Stomach (tissue), 9 donors: ENCODE results near the gene TRIM2. TPM values are rescaled to one million over a fixed set of nuclear protein-coding genes. Genes with fewer than 3 reads are reported as not detected.
A peak's percentile ranks its signal among the peaks of the same experiment; 100 is the strongest.

Experiments used
- DNase-seq, 2 donors: peaks; one replicate each; pipeline versions ENCODE4 v3.0.0 to v3.0.0-alpha.2; 2013 to 2019
- H3K27ac ChIP-seq, 5 donors: fragments of 200-600 bp in 4 of 5; sonication (generic) in 4 of 5; one replicate each; pipeline ENCODE4 v1.5.1; 2013 to 2019; ENCODE audit warnings: mild to moderate bottlenecking in 1 of 5, moderate library complexity in 1 of 5
- H3K27me3 ChIP-seq, 3 donors: fragments of 200-600 bp; sonication (generic); one replicate each; pipeline ENCODE4 v1.5.1; 2017 to 2019; ENCODE audit warnings: mixed run types in 1 of 3
- H3K36me3 ChIP-seq, 4 donors: fragments of 200-600 bp; sonication (generic); 1 replicate in 3 of 4; 2 replicates in 1 of 4; pipeline ENCODE4 v1.5.1; 2016 to 2019
- H3K4me1 ChIP-seq, 4 donors: fragments of 200-600 bp; sonication (generic); one replicate each; pipeline ENCODE4 v1.5.1; 2016 to 2019
- H3K4me3 ChIP-seq, 4 donors: fragments of 200-600 bp; sonication (generic) in 3 of 4; one replicate each; pipeline ENCODE4 v1.5.1; 2016 to 2019; ENCODE audit warnings: mild to moderate bottlenecking in 1 of 4
- H3K9me3 ChIP-seq, 4 donors: fragments of 200-600 bp; sonication (generic); one replicate each; pipeline ENCODE4 v1.5.1; 2016 to 2019
- CTCF ChIP-seq, 7 experiments: fragments of 450-650 bp in 4 of 7; fragments of 200-600 bp in 3 of 7; sonication (generic) in 3 of 7; IDR thresholded peaks; one replicate each; pipeline ENCODE4 v1.5.1; 2016 to 2019; ENCODE audit warnings: antibody characterized with exemption in 7 of 7, control low read depth in 2 of 7, mild to moderate bottlenecking in 1 of 7
- EP300 ChIP-seq: sonication (generic); formaldehyde crosslinking; IDR thresholded peaks from one replicate; pipeline ENCODE4 v1.6.1; 2017; ENCODE audit warnings: antibody characterized with exemption
- POLR2A ChIP-seq, 4 donors: fragments of 450-650 bp; IDR thresholded peaks; one replicate each; pipeline ENCODE4 v1.6.1; 2016; ENCODE audit warnings: antibody characterized with exemption in 4 of 4, control low read depth in 2 of 4, mild to moderate bottlenecking in 1 of 4, moderate library complexity in 1 of 4
- POLR2AphosphoS5 ChIP-seq, 3 donors: sonication (generic); formaldehyde crosslinking; IDR thresholded peaks; one replicate each; pipeline ENCODE4 v1.6.1; 2016; ENCODE audit warnings: antibody characterized with exemption in 3 of 3
- WGBS, 5 donors: extraction: QIAGEN DNeasy Blood & Tissue Kit in 3 of 5; methylation state at CpG; one replicate each; pipeline versions ENCODE4 v1.1.5 to v1.1.7; 2013 to 2018; 5-methylcytosine and 5-hydroxymethylcytosine counted together
- intact Hi-C: fragments of 100-400 bp; cut with DNase I; formaldehyde crosslinking; loops from one replicate; pipeline ENCODE4 v1.15.1; 2023; ENCODE audit warnings: low total_unique reads
- polyA plus RNA-seq, 3 donors: library from polyadenylated mRNA; stranded (reverse); fragments of 200-250 nt; gene quantifications; one replicate each; pipeline ENCODE4 v1.2.3, GENCODE V29; 2013
- total RNA-seq, 5 donors: library from RNA; depleted of rRNA; stranded (reverse); fragments of >200 nt; gene quantifications; one replicate each; pipeline versions ENCODE4 v1.1.0 to v1.2.3, GENCODE V29; 2014 to 2016
- donor health status: healthy with polysubstance abuse.
- donor health status: Bipolar disorder and iron deficiency.
- donor health status: healthy.

Gene TRIM2
- total and polyA plus RNA-seq, 8 donors, result 11.2 to 327 (median 53.8) TPM

- WGBS, 5 donors, result 54 to 64% (median 57%) methylated on average over 4 of the region's 4 CpGs
- no peaks in the 10 kb centered on the region for H3K27me3 ChIP-seq
- H3K4me3 ChIP-seq, result no peak overlapping the region
- H3K27ac ChIP-seq, result no peak overlapping the region
- DNase-seq, result no peak
- intact Hi-C loops, result no loop called here
- no peak for TF ChIP-seq POLR2A (IDR thresholded peaks at IDR 0.05)
- TF ChIP-seq CTCF (IDR thresholded peaks at IDR 0.05), result no peak
- TF ChIP-seq POLR2AphosphoS5 (IDR thresholded peaks at IDR 0.05), result no peak
- no peak for TF ChIP-seq EP300
- H3K9me3 ChIP-seq, result peaks cover 0 to 10% (median 6%) of the 10 kb centered on the region in 4 donors
- H3K36me3 ChIP-seq, result peaks cover 0 to 4% (median 0%) of the 10 kb centered on the region in 4 donors
- H3K4me1 ChIP-seq, result peaks cover 5 to 44% (median 22%) of the 10 kb centered on the region in 4 donors
These were observed 54.5 kb downstream of the TRIM2 start for GRCh38 chr4:153258750-153259149.

- Histone ChIP-seq H3K4me1 (peaks cover 5 to 44% (median 22%) of the 10 kb centered on the region in 4 donors), H3K27me3 (no peaks in the 10 kb centered on the region), H3K9me3 (peaks cover 0 to 10% (median 6%) of the 10 kb centered on the region in 4 donors), H3K4me3 (no peak overlapping the region), H3K36me3 (peaks cover 0 to 4% (median 0%) of the 10 kb centered on the region in 4 donors), H3K27ac (peak overlapping the region in 2 of 5 donors; percentile 24 to 50)
- no peak for DNase-seq
- intact Hi-C loops, result no loop called here
- 58 to 71% (median 69%) methylated on average over 4 of the region's 4 CpGs for WGBS, 5 donors
- no peak for TF ChIP-seq POLR2A (IDR thresholded peaks at IDR 0.05)
These were observed 55.4 kb downstream of the TRIM2 start for GRCh38 chr4:153259661-153260060.

DNA sequence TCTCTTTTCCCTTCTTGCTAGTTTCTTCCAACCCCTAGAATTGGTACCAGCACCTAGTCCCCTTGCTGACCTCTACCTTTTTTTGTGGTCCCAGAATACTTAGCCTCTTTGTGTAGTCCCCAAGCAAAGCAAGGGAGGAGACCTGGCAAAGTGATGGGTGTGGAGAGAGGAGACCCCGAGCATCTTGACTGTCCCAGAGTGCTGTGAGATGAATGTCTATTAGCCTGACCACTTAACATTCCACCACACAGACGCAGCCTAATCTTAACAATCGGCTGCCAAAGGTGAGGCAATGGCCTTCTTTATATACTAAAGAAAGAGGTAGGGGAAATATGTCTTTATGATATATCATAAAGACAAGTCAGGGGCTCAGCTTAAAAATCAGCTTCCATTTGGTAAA is 55.9 kb downstream of the TRIM2 start:
- Histone ChIP-seq H3K4me3 (no peak overlapping the region), H3K27ac (peak overlapping the region in 2 of 5 donors; percentile 24 to 50), H3K4me1 (peaks cover 5 to 44% (median 22%) of the 10 kb centered on the region in 4 donors), H3K36me3 (peaks cover 0 to 3% (median 0%) of the 10 kb centered on the region in 4 donors), H3K27me3 (no peaks in the 10 kb centered on the region), H3K9me3 (peaks cover 0 to 10% (median 6%) of the 10 kb centered on the region in 4 donors)
- DNase-seq, result no peak
- intact Hi-C loops, result no loop called here
- WGBS, 5 donors, result 57 to 70% (median 58%) methylated on average over 3 of the region's 3 CpGs
- no peak for TF ChIP-seq EP300
- TF ChIP-seq POLR2A (IDR thresholded peaks at IDR 0.05), result no peak
- no peak for TF ChIP-seq CTCF (IDR thresholded peaks at IDR 0.05)
- no peak for TF ChIP-seq POLR2AphosphoS5 (IDR thresholded peaks at IDR 0.05)

- H3K27ac ChIP-seq, result peak overlapping the region in 2 of 5 donors; percentile 16 to 50
- no peaks in the 10 kb centered on the region for H3K27me3 ChIP-seq
- intact Hi-C loops, result no loop called here
- DNase-seq, result no peak
- 64 to 83% (median 67%) methylated on average over 3 of the region's 3 CpGs for WGBS, 5 donors
- H3K9me3 ChIP-seq, result peaks cover 0 to 10% (median 6%) of the 10 kb centered on the region in 4 donors
- no peak overlapping the region for H3K4me3 ChIP-seq
- H3K4me1 ChIP-seq, result peaks cover 5 to 49% (median 22%) of the 10 kb centered on the region in 4 donors
- TF ChIP-seq POLR2A (IDR thresholded peaks at IDR 0.05) (no peak), POLR2AphosphoS5 (IDR thresholded peaks at IDR 0.05) (no peak), EP300 (no peak), CTCF (IDR thresholded peaks at IDR 0.05) (no peak)
- H3K36me3 ChIP-seq, result no peaks in the 10 kb centered on the region
These were observed 56.5 kb downstream of the TRIM2 start for GRCh38 chr4:153260553-153261300.

DNA sequence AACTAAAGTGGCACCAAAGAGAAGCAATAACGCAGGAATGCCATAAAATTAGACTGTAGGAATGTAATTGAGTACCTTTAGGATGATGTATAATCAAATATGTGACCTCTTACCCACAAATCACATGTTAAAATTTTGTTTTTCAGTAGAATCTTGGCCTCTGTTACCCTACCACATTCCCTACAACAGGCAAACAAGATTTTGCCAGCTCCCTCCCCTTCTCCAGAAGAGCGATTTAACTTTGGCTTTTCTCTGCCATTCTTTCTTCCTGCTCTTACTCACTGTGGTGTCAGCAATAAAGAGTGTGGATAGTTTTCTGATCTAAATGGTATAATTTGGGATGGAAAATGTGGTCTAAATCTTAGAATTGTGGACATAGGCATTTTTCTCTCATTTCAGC is 57.2 kb downstream of the TRIM2 start:
- Histone ChIP-seq H3K27ac (peak overlapping the region in 1 of 5 donors; percentile 16), H3K9me3 (peaks cover 0 to 10% (median 6%) of the 10 kb centered on the region in 4 donors), H3K4me1 (peaks cover 5 to 54% (median 23%) of the 10 kb centered on the region in 4 donors), H3K4me3 (no peak overlapping the region), H3K27me3 (no peaks in the 10 kb centered on the region), H3K36me3 (no peaks in the 10 kb centered on the region)
- 85 to 98% (median 93%) methylated on average over 2 of the region's 2 CpGs for WGBS, 5 donors
- intact Hi-C loops, result no loop called here
- no peak for TF ChIP-seq EP300
- TF ChIP-seq POLR2A (IDR thresholded peaks at IDR 0.05), result no peak
- TF ChIP-seq CTCF (IDR thresholded peaks at IDR 0.05), result no peak
- no peak for TF ChIP-seq POLR2AphosphoS5 (IDR thresholded peaks at IDR 0.05)
- DNase-seq, result no peak
